K562 (cell line): ENCODE data around the gene SERPINB11. TPM values are rescaled to one million over a fixed set of nuclear protein-coding genes. Genes with fewer than 3 reads are reported as not detected.

Source experiments
- ATAC-seq: fragments of 200-7000 bp; cut with Tn5 transposase; 3 replicates; pipeline ENCODE4 v1.9.1; 2020; ENCODE audit warnings: moderate library complexity
- BruUV-seq: library from RNA; stranded (reverse); fragments of 400-500 nt; replicated peaks from 2 replicates; lab custom pipeline; 2021; lab: Mats Ljungman, UMichigan
- CTCF ChIA-PET: fragments of 300-600 bp; formaldehyde crosslinking; extraction: SDS; loops from one replicate; lab custom pipeline; 2021; ENCODE audit warnings: low intra/inter-chr PET ratio; lab: Yijun Ruan, JAX
- POLR2A ChIA-PET: fragments of 300-600, 350-650 bp; sonication (Branson Sonifier 250); formaldehyde crosslinking; extraction: SDS; loops from one replicate; lab custom pipeline; 2021; ENCODE audit warnings: antibody characterized with exemption, inconsistent platforms; lab: Yijun Ruan, JAX
- DNase-seq, 4 experiments: peaks; one replicate each; pipeline versions ENCODE4 v3.0.0 to v3.0.0-alpha.2; 2011 to 2018; ENCODE audit warnings: low spot score in 3 of 4, mixed read lengths in 3 of 4; ENCODE audit errors: extremely low read depth in 1 of 4
- FAIRE-seq: peaks from 2 replicates; lab custom pipeline; 2011; peaks lifted over from hg19 to GRCh38; lab: Jason Lieb, UNC
- H2AFZ ChIP-seq: 2 replicates; pipeline ENCODE4 v1.6.0; 2011; ENCODE audit warnings: low read depth, low read length, control low read depth, inconsistent platforms
- H3K27ac ChIP-seq: fragments of 200-600 bp; 3 replicates; pipeline ENCODE4 v1.8.0; 2011; ENCODE audit warnings: low read depth, mild to moderate bottlenecking, control low read depth, inconsistent platforms, low read length, moderate library complexity, mixed read lengths; ENCODE audit errors: extremely low read depth
- H3K27me3 ChIP-seq, 2 experiments: fragments of 300-600 bp in 1 of 2; 2 replicates in 1 of 2; 3 replicates in 1 of 2; pipeline versions ENCODE4 v1.6.0 to v1.8.0; 2011; ENCODE audit warnings: inconsistent platforms in 2 of 2, low read length in 2 of 2, mild to moderate bottlenecking in 1 of 2, mixed read lengths in 1 of 2, moderate library complexity in 1 of 2; ENCODE audit not compliant: control insufficient read depth in 2 of 2, insufficient read depth in 2 of 2
- H3K36me3 ChIP-seq: fragments of 300-600 bp; 3 replicates; pipeline ENCODE4 v1.8.0; 2011; ENCODE audit warnings: mild to moderate bottlenecking, low read length, inconsistent platforms; ENCODE audit not compliant: control insufficient read depth, insufficient read depth
- H3K4me1 ChIP-seq, 2 experiments: fragments of 200-600 bp in 1 of 2; replicated peaks in 1 of 2; 2 replicates in 1 of 2; 3 replicates in 1 of 2; pipeline versions ENCODE4 v1.5.1 to v1.8.0; 2011; ENCODE audit warnings: inconsistent platforms in 2 of 2, low read length in 2 of 2, mild to moderate bottlenecking in 1 of 2, mixed read lengths in 1 of 2, moderate library complexity in 1 of 2; ENCODE audit not compliant: control insufficient read depth in 2 of 2, insufficient read depth in 2 of 2
- H3K4me2 ChIP-seq: 2 replicates; pipeline ENCODE4 v1.6.1; 2011; ENCODE audit warnings: low read length, control low read depth, inconsistent platforms, mixed read lengths; ENCODE audit not compliant: insufficient read depth
- H3K4me3 ChIP-seq: fragments of 200-600 bp; sonication (generic), shearing (Covaris generic); 2 replicates; pipeline ENCODE4 v1.5.1; 2016; ENCODE audit warnings: control low read depth, inconsistent platforms
- H3K79me2 ChIP-seq: fragments of 200-600 bp; 3 replicates; pipeline ENCODE4 v1.8.0; 2011; ENCODE audit warnings: low read length, inconsistent platforms; ENCODE audit not compliant: control insufficient read depth, insufficient read depth
- H3K9ac ChIP-seq, 2 experiments: 2 replicates each; pipeline versions ENCODE4 v1.6.0 to v1.6.1; 2011; ENCODE audit warnings: low read depth in 2 of 2, low read length in 2 of 2, control low read depth in 1 of 2, inconsistent platforms in 1 of 2, mild to moderate bottlenecking in 1 of 2, mixed read lengths in 1 of 2; ENCODE audit not compliant: insufficient read depth in 1 of 2
- H3K9me1 ChIP-seq: one replicate; pipeline ENCODE4 v1.6.0; 2011; ENCODE audit warnings: inconsistent platforms, mild to moderate bottlenecking, low read length, moderate library complexity; ENCODE audit not compliant: control insufficient read depth, insufficient read depth
- H3K9me3 ChIP-seq: replicated peaks from 2 replicates; pipeline ENCODE4 v1.5.1; 2011; ENCODE audit warnings: low read depth, low read length, inconsistent platforms; ENCODE audit not compliant: control insufficient read depth, insufficient read depth
- H4K20me1 ChIP-seq: replicated peaks from 2 replicates; pipeline ENCODE4 v1.6.1; 2011; ENCODE audit warnings: low read length, inconsistent platforms, mixed read lengths; ENCODE audit not compliant: control insufficient read depth, insufficient read depth
- ARNT ChIP-seq, 2 experiments: fragments of 450-650 bp; IDR thresholded peaks; 2 replicates each; pipeline ENCODE4 v1.6.1; 2016; ENCODE audit warnings: mild to moderate bottlenecking in 1 of 2
- GTF2F1 ChIP-seq: IDR thresholded peaks from 2 replicates; pipeline ENCODE4 v1.6.1; 2011; ENCODE audit warnings: low read depth, low read length, improper control_type of control experiment
- LARP7 ChIP-seq: fragments of 450-650 bp; IDR thresholded peaks from 2 replicates; pipeline ENCODE4 v1.6.1; 2016
- MNT ChIP-seq, 2 experiments: fragments of 450-650 bp; conservative IDR thresholded peaks; 2 replicates each; pipeline ENCODE4 v1.6.1; 2017; ENCODE audit warnings: mild to moderate bottlenecking in 2 of 2, moderate library complexity in 2 of 2
- RAD51 ChIP-seq: fragments of 450-650 bp; IDR thresholded peaks from 2 replicates; pipeline ENCODE4 v1.7.1; 2016; ENCODE audit warnings: low read depth, mild to moderate bottlenecking, borderline replicate concordance
- RBM22 ChIP-seq: fragments of 200-400 bp; formaldehyde crosslinking; IDR thresholded peaks from 2 replicates; pipeline ENCODE4 v1.6.1; 2018; ENCODE audit warnings: low read length, low read depth; ENCODE audit not compliant: poor library complexity, severe bottlenecking
- RFX7 ChIP-seq: fragments of 250-450 bp; sonication (Bioruptor Pico); IDR thresholded peaks from 2 replicates; pipeline ENCODE4 v1.5.1; 2021; ENCODE audit warnings: mild to moderate bottlenecking
- STAT5B ChIP-seq: fragments of 250-450 bp; sonication (Bioruptor Pico); IDR thresholded peaks from 2 replicates; pipeline ENCODE4 v1.8.0; 2021; ENCODE audit warnings: mild to moderate bottlenecking, inconsistent platforms
- ZKSCAN1 ChIP-seq: fragments of 150-350 bp; IDR thresholded peaks from 2 replicates; pipeline ENCODE4 v1.6.1; 2016; ENCODE audit warnings: low read depth, low read length
- ZNF174 ChIP-seq: fragments of 250-450 bp; sonication (Bioruptor Pico); IDR thresholded peaks from 2 replicates; pipeline ENCODE4 v1.4.0; 2020; ENCODE audit warnings: mild to moderate bottlenecking
- ZNF282 ChIP-seq: sonication (generic); formaldehyde crosslinking; IDR thresholded peaks from 2 replicates; pipeline ENCODE4 v1.8.1; 2023; ENCODE audit warnings: missing genetic modification reagents
- ZNF583 ChIP-seq: fragments of 250-450 bp; sonication (Bioruptor Pico); IDR thresholded peaks from 2 replicates; pipeline ENCODE4 v1.4.0; 2020
- WGBS: fragments of 100-300 bp; shearing (Covaris generic); methylation state at CpG from one replicate; pipeline ENCODE4 v1.1.6; 2016; ENCODE audit warnings: low coverage, mixed read lengths; ENCODE audit not compliant: insufficient coverage; ENCODE audit errors: missing lambda C conversion rate; 5-methylcytosine and 5-hydroxymethylcytosine counted together
- in situ Hi-C: fragments of 300-500 bp; cut with MboI; formaldehyde crosslinking; loops from 4 replicates; pipeline ENCODE4 v1.15.0; 2018; ENCODE audit warnings: inconsistent platforms, mixed read lengths
- intact Hi-C: fragments of 100-400 bp; cut with micrococcal nuclease; formaldehyde crosslinking; loops from 2 replicates; pipeline ENCODE4 v1.14.2; 2022
- polyA plus RNA-seq, 8 experiments: library from polyadenylated mRNA; depleted of rRNA in 4 of 8; stranded (reverse) in 5 of 8; unstranded in 3 of 8; fragments of >200 nt; fragmentation: Nextera tagmentation in 2 of 8; fragmentation: Illumina TruSeq in 1 of 8; extraction: Ambion mirVana in 2 of 8; extraction: Trizol in 1 of 8; gene quantifications; 2 replicates each; pipeline versions ENCODE4 v1.2.1 to v1.2.3, GENCODE V29; 2011 to 2014; ENCODE audit warnings: inconsistent platforms in 1 of 8, missing spikeins in 1 of 8
- total RNA-seq, 7 experiments: library from RNA; depleted of rRNA in 6 of 7; stranded (reverse); fragments of >200 nt in 6 of 7; fragmentation: Illumina TruSeq in 2 of 7; extraction: Trizol in 2 of 7; gene quantifications; 2 replicates each; pipeline versions ENCODE4 v1.2.1 to v1.2.3, GENCODE V29; 2011 to 2021; ENCODE audit warnings: low replicate concordance in 1 of 7
- TF ChIP-seq, protein P1 (sequence below): sonication (generic); formaldehyde crosslinking; IDR thresholded peaks from 2 replicates; pipeline ENCODE4 v1.8.0; 2022; ENCODE audit warnings: missing genetic modification reagents, mild to moderate bottlenecking, moderate library complexity, borderline replicate concordance
- TF ChIP-seq, protein P2 (sequence below): sonication (generic); formaldehyde crosslinking; IDR thresholded peaks from 2 replicates; pipeline ENCODE4 v1.8.0; 2022; ENCODE audit warnings: mild to moderate bottlenecking, low read depth, missing genetic modification reagents

The SERPINB11 gene
- total and polyA plus RNA-seq, 9 of the 15 experiments (the other 6 are each of a cell fraction or from before 2014, with no cell fraction given): not detected

GRCh38 chr18:63677500-63678225 is 25.1 kb upstream of the SERPINB11 start:
- 0% methylated on average over 4 of the region's 5 CpGs for WGBS
- Histone ChIP-seq H3K79me2 (no peaks in the 10 kb centered on the region), H3K4me1 (no peaks in the 10 kb centered on the region), H3K4me2 (no peak overlapping the region)
- DNase-seq: no peak
- TF ChIP-seq, protein P1, sequence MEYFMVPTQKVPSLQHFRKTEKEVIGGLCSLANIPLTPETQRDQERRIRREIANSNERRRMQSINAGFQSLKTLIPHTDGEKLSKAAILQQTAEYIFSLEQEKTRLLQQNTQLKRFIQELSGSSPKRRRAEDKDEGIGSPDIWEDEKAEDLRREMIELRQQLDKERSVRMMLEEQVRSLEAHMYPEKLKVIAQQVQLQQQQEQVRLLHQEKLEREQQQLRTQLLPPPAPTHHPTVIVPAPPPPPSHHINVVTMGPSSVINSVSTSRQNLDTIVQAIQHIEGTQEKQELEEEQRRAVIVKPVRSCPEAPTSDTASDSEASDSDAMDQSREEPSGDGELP (CRISPR knock-in tag): no peak
- TF ChIP-seq ZNF583 (CRISPR knock-in tag) (no peak), LARP7 (no peak), ZKSCAN1 (no peak), GTF2F1 (no peak), MNT (conservative IDR thresholded peaks at IDR 0.05) (no peak), ZNF174 (CRISPR knock-in tag) (no peak), ZNF282 (no peak), ARNT (IDR thresholded peaks at IDR 0.05) (no peak), STAT5B (CRISPR knock-in tag) (no peak), RAD51 (no peak), RBM22 (no peak), RFX7 (CRISPR knock-in tag) (no peak)
- TF ChIP-seq, protein P2, sequence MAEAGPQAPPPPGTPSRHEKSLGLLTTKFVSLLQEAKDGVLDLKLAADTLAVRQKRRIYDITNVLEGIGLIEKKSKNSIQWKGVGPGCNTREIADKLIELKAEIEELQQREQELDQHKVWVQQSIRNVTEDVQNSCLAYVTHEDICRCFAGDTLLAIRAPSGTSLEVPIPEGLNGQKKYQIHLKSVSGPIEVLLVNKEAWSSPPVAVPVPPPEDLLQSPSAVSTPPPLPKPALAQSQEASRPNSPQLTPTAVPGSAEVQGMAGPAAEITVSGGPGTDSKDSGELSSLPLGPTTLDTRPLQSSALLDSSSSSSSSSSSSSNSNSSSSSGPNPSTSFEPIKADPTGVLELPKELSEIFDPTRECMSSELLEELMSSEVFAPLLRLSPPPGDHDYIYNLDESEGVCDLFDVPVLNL (CRISPR knock-in tag): no peak
- TF ChIP-seq, all 486 proteins: peak for 0
- Histone ChIP-seq H3K27ac (no peak overlapping the region), H2AFZ (no peak overlapping the region), H3K27me3 (no peaks in the 10 kb centered on the region), H4K20me1 (no peaks in the 10 kb centered on the region), H3K36me3 (no peaks in the 10 kb centered on the region), H3K9ac (no peak overlapping the region), H3K9me3 (no peaks in the 10 kb centered on the region), H3K9me1 (no peaks in the 10 kb centered on the region), H3K4me3 (no peak overlapping the region)
- FAIRE-seq (no peak), ATAC-seq (no peak)
- ChIA-PET POLR2A (no interaction called here), CTCF (interaction anchor here (0.6 kb wide), 1 partner anchor 167 kb away, joined by 3 read pairs; no protein-coding TSS in a partner anchor)
- BruUV-seq: no TSS peak
- in situ Hi-C loops: no loop called here
- intact Hi-C loops: no loop called here
